DMS53 (cell line): ENCODE measurements around the gene PRDM7.

Source experiments
- DNase-seq: peaks from one replicate; lab custom pipeline; 2025; lab: John Stamatoyannopoulos, UW

Gene PRDM7

GRCh38 chr16:90035902-90036301 lies 41.2 kb downstream of the PRDM7 start:
- no peak for DNase-seq

GRCh38 chr16:90034504-90034903 lies 42.6 kb downstream of the PRDM7 start:
- no peak for DNase-seq

- DNase-seq: no peak
Measured at GRCh38 chr16:90033387-90033786, 43.7 kb downstream of the PRDM7 start.

- no peak for DNase-seq
Measured at GRCh38 chr16:90032674-90033331, 44.3 kb downstream of the PRDM7 start.

GRCh38 chr16:90031931-90032673 lies 45.0 kb downstream of the PRDM7 start:
- peak; percentile 11 for DNase-seq

GRCh38 chr16:90031186-90031930 lies 45.8 kb downstream of the PRDM7 start:
- DNase-seq: no peak

GRCh38 chr16:90028985-90029384 lies 48.1 kb downstream of the PRDM7 start:
- DNase-seq: no peak

- no peak for DNase-seq
Measured at GRCh38 chr16:90027611-90028010, 49.5 kb downstream of the PRDM7 start.

- DNase-seq: peak; percentile 11
Measured at GRCh38 chr16:90026135-90026534, 51.0 kb downstream of the PRDM7 start.

GRCh38 chr16:90023078-90023447 lies 54.1 kb downstream of the PRDM7 start:
- peak; percentile 37 for DNase-seq

- peak; percentile 95 for DNase-seq
Measured at GRCh38 chr16:90022209-90023077, 54.7 kb downstream of the PRDM7 start.

- peak; percentile 21 for DNase-seq
Measured at GRCh38 chr16:90020838-90021382, 56.2 kb downstream of the PRDM7 start.

GRCh38 chr16:90020260-90020837 lies 56.8 kb downstream of the PRDM7 start:
- peak; percentile 74 for DNase-seq

- peak; percentile 75 for DNase-seq
Measured at GRCh38 chr16:90019543-90020259, 57.4 kb downstream of the PRDM7 start.

GRCh38 chr16:90018652-90019542 lies 58.2 kb downstream of the PRDM7 start, which contains the start of gene DBNDD1:
TSS of gene DBNDD1 (minus strand) at chr16:90019456. CDS start at chr16:90019341, 115 bp downstream.
- DNase-seq: peak; percentile 58

GRCh38 chr16:90018297-90018651 lies 58.9 kb downstream of the PRDM7 start:
- DNase-seq: peak; percentile 54

GRCh38 chr16:90016339-90016950 lies 60.7 kb downstream of the PRDM7 start:
- DNase-seq: no peak

- DNase-seq: no peak
Measured at GRCh38 chr16:90015586-90016338, 61.4 kb downstream of the PRDM7 start.
